Kidney (tissue), 14 donors: ENCODE results near the gene TENT4B. TPM values are rescaled to one million over a fixed set of nuclear protein-coding genes. Genes with fewer than 3 reads are reported as not detected.

Experiments used
- DNase-seq, 5 donors: peaks; one replicate each; pipeline ENCODE4 v3.0.0-alpha.2; 2013 to 2020
- FAIRE-seq: peaks from 2 replicates; lab custom pipeline; 2012; peaks lifted over from hg19 to GRCh38; lab: Jason Lieb, UNC
- H3K27ac ChIP-seq, 2 donors: one replicate each; pipeline ENCODE4 v1.7.0; 2013; ENCODE audit warnings: low read depth in 2 of 2, low read length in 2 of 2, inconsistent platforms in 1 of 2
- H3K27me3 ChIP-seq: one replicate; pipeline ENCODE4 v1.7.1; 2013; ENCODE audit warnings: low read length, inconsistent platforms; ENCODE audit not compliant: control insufficient read depth, insufficient read depth
- H3K36me3 ChIP-seq, 3 donors: one replicate each; pipeline versions ENCODE4 v1.7.0 to v1.7.1; 2013; ENCODE audit warnings: low read length in 3 of 3, control low read depth in 1 of 3, inconsistent platforms in 1 of 3; ENCODE audit not compliant: insufficient read depth in 3 of 3, control insufficient read depth in 2 of 3
- H3K4me1 ChIP-seq, 3 donors: one replicate each; pipeline versions ENCODE4 v1.7.0 to v1.7.1; 2013; ENCODE audit warnings: low read length in 3 of 3, inconsistent platforms in 1 of 3, low read depth in 1 of 3; ENCODE audit not compliant: control insufficient read depth in 2 of 3, insufficient read depth in 2 of 3
- H3K4me3 ChIP-seq, 3 donors: one replicate each; pipeline versions ENCODE4 v1.7.0 to v1.8.1; 2013; ENCODE audit warnings: low read length in 3 of 3, control low read depth in 1 of 3, inconsistent platforms in 1 of 3
- H3K9ac ChIP-seq, 3 donors: one replicate each; pipeline versions ENCODE4 v1.7.0 to v1.7.1; 2013; ENCODE audit warnings: low read length in 3 of 3, control low read depth in 1 of 3, inconsistent platforms in 1 of 3
- H3K9me3 ChIP-seq, 3 donors: one replicate each; pipeline versions ENCODE4 v1.7.0 to v1.7.1; 2013; ENCODE audit warnings: low read length in 3 of 3, control low read depth in 1 of 3, inconsistent platforms in 1 of 3; ENCODE audit not compliant: control insufficient read depth in 2 of 3, insufficient read depth in 1 of 3
- intact Hi-C: fragments of 100-400 bp; cut with DNase I; formaldehyde crosslinking; loops from one replicate; pipeline ENCODE4 v1.11.1; 2022
- polyA plus RNA-seq: library from polyadenylated mRNA; stranded (reverse); fragments of 350-450 nt; fragmentation: Illumina TruSeq; extraction: RNeasy Lipid Tissue Mini Kit (QIAGEN cat#74804); gene quantifications from one replicate; pipeline ENCODE4 v1.2.3, GENCODE V29; 2014; ENCODE audit warnings: low read depth, low replicate concordance; ENCODE audit not compliant: insufficient read depth
- total RNA-seq: library from RNA; stranded (reverse); fragmentation: NEBNext Ultra II Directional; extraction: Animal tissue kit (Norgen Biotek cat#: 25700); gene quantifications from one replicate; pipeline ENCODE4 v1.2.1, GENCODE V29; 2021
- TF ChIP-seq, protein P1 (sequence below): IDR thresholded peaks from 3 replicates; pipeline ENCODE4 v1.5.1; 2012; ENCODE audit warnings: mild to moderate bottlenecking, moderate library complexity, borderline replicate concordance; ENCODE audit not compliant: insufficient read depth; ENCODE audit errors: extremely low read depth
- donor health status: control.
- donor health status: control.
- donor health status: control.
- donor health status: control.
- donor health status: control.
- donor health status: DM: yes; HTN: yes; CAD: no.
- donor health status: Normal renal cell carcinoma (clear cell type).

Gene TENT4B
- total and polyA plus RNA-seq, 2 donors from 2014 or later, result 4.7 to 13.2 TPM

DNA sequence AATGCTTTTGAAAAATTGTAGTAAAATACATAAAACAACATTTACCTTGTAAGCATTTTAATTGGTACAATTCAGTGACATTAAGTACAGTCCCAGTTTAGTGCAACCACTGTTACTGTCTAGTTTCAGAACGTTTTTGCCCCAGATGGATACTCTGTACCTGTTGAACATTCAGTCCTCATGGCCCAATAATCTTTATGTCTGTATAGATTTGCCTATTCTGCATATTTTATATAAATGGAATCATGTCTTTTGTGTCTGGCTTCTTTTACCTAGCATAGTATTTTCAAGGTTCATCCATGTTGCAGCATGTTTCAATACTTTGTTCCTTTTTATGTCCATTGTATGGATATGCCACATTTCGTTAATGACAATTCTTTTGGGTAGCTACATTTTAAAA lies 37.2 kb downstream of the TENT4B start:
- no peaks in the 10 kb centered on the region for H3K9me3 ChIP-seq
- intact Hi-C loops, result no loop called here
- no peak overlapping the region for H3K27ac ChIP-seq
- H3K4me1 ChIP-seq, result peaks cover 6 to 16% (median 8%) of the 10 kb centered on the region in 3 donors
- H3K4me3 ChIP-seq, result no peak overlapping the region
- no peaks in the 10 kb centered on the region for H3K27me3 ChIP-seq
- no peak overlapping the region for H3K9ac ChIP-seq
- no peaks in the 10 kb centered on the region for H3K36me3 ChIP-seq
- TF ChIP-seq, protein P1, sequence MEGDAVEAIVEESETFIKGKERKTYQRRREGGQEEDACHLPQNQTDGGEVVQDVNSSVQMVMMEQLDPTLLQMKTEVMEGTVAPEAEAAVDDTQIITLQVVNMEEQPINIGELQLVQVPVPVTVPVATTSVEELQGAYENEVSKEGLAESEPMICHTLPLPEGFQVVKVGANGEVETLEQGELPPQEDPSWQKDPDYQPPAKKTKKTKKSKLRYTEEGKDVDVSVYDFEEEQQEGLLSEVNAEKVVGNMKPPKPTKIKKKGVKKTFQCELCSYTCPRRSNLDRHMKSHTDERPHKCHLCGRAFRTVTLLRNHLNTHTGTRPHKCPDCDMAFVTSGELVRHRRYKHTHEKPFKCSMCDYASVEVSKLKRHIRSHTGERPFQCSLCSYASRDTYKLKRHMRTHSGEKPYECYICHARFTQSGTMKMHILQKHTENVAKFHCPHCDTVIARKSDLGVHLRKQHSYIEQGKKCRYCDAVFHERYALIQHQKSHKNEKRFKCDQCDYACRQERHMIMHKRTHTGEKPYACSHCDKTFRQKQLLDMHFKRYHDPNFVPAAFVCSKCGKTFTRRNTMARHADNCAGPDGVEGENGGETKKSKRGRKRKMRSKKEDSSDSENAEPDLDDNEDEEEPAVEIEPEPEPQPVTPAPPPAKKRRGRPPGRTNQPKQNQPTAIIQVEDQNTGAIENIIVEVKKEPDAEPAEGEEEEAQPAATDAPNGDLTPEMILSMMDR, result no peak
- FAIRE-seq, result no peak
- DNase-seq, result no peak

DNA sequence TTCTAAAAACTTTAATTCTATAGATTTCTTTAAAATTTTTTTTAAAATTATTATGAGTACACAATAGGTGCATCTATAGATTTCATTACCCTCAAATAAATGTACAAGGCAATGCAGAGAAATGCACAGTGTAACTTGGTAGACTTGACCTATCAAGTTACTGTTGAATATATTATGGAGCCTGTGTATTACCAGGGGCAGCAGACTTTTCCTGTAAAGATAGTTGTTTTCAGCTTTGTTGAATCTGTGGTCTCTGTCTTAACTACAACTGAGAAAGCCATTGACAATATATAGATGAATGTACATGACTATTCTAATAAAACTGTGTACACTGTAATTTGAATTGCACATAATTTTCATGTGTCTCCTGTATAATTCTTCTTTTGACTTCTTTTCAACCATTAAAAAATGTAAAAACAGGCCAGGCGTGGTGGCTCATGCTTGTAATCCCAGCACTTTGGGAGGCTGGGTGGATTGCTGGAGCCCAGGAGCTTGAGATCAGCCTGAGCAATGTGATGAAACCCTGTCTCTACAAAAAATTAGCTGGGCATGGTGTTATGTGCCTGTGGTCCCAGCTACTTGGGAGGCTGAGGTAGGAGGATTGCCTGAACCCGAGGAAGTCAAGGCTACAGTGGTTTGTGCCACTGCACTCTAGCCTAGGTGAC lies 39.4 kb downstream of the TENT4B start:
- no peak for DNase-seq
- H3K36me3 ChIP-seq, result no peaks in the 10 kb centered on the region
- H3K27ac ChIP-seq, result no peak overlapping the region
- H3K9me3 ChIP-seq, result no peaks in the 10 kb centered on the region
- H3K27me3 ChIP-seq, result no peaks in the 10 kb centered on the region
- no peak overlapping the region for H3K4me3 ChIP-seq
- H3K9ac ChIP-seq, result no peak overlapping the region
- no peak for FAIRE-seq
- intact Hi-C loops, result no loop called here
- H3K4me1 ChIP-seq, result peaks cover 0 to 10% (median 0%) of the 10 kb centered on the region in 3 donors
- TF ChIP-seq, protein P1, result no peak

DNA sequence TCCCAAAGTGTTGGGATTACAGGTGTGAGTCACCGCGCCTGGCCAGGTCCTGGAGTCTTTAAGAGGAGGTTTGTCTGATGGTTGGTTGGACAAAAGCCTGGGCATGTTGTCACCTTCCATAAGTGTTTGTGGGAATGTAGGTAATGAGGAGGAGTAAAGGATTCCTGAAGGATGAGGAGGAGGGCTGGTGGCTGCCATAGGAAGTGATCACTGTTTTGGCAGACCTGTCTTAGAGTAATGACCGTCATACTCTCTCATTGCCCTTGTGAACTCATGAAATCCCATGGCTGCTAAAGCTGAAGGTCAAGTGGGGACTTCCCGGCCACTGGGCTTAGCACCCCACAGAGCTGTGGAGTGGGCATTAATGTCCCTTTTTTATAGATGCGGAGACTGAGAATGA lies 40.5 kb downstream of the TENT4B start:
- intact Hi-C loops, result no loop called here

More for the DNA sequence above, 40.5 kb downstream of the TENT4B start:
- peaks cover 0 to 10% (median 0%) of the 10 kb centered on the region in 3 donors for H3K4me1 ChIP-seq
- FAIRE-seq, result no peak
- no peak overlapping the region for H3K27ac ChIP-seq
- TF ChIP-seq, protein P1, result no peak
- no peaks in the 10 kb centered on the region for H3K36me3 ChIP-seq
- DNase-seq, result no peak
- no peak overlapping the region for H3K9ac ChIP-seq
- no peaks in the 10 kb centered on the region for H3K9me3 ChIP-seq
- H3K4me3 ChIP-seq, result no peak overlapping the region
- no peaks in the 10 kb centered on the region for H3K27me3 ChIP-seq
